Right lobe of liver (tissue), 4 donors: ENCODE measurements around the gene STRAP.

Experiments used
- CTCF ChIP-seq, 4 donors: fragments of 200-600 bp in 3 of 4; fragments of 450-650 bp in 1 of 4; IDR thresholded peaks; one replicate each; pipeline versions ENCODE4 v1.5.1 to v1.8.0; 2016 to 2022; ENCODE audit warnings: antibody characterized with exemption in 4 of 4, mild to moderate bottlenecking in 2 of 4
- POLR2A ChIP-seq: fragments of 450-650 bp; IDR thresholded peaks from one replicate; pipeline ENCODE4 v1.6.1; 2017; ENCODE audit warnings: antibody characterized with exemption, mild to moderate bottlenecking
- donor health status: DM: no; HTN: no; CAD: no.
- donor health status: DM: no; HTN: no; CAD: no.
- donor health status: DM: no; HTN: yes; CAD: no.

GRCh38 chr12:15873556-15873955 is 8.6 kb upstream of the STRAP start:
- TF ChIP-seq CTCF (IDR thresholded peaks at IDR 0.05), result no peak
- no peak for TF ChIP-seq POLR2A
